Vagina (tissue), 2 donors: ENCODE measurements around the gene SLC22A17.

Experiments
- CTCF ChIP-seq, 3 experiments: fragments of 450-650 bp in 2 of 3; fragments of 200-600 bp in 1 of 3; sonication (generic) in 1 of 3; IDR thresholded peaks; one replicate each; pipeline ENCODE4 v1.5.1; 2017 to 2019; ENCODE audit warnings: antibody characterized with exemption in 3 of 3, mild to moderate bottlenecking in 2 of 3, moderate library complexity in 2 of 3
- POLR2A ChIP-seq, 2 donors: fragments of 450-650 bp; IDR thresholded peaks; one replicate each; pipeline ENCODE4 v1.6.1; 2017; ENCODE audit warnings: antibody characterized with exemption in 2 of 2, mild to moderate bottlenecking in 2 of 2, moderate library complexity in 2 of 2

- no peak for TF ChIP-seq CTCF (IDR thresholded peaks at IDR 0.05)
- TF ChIP-seq POLR2A (IDR thresholded peaks at IDR 0.05) = no peak
Observed at GRCh38 chr14:23398348-23398747, 45.7 kb upstream of the SLC22A17 start.
